PC-9 (cell line): ENCODE results near the gene PSORS1C1. TPM values are rescaled to one million over a fixed set of nuclear protein-coding genes. Genes with fewer than 3 reads are reported as not detected.

Experiments
- BruUV-seq: library from RNA; stranded (reverse); fragments of 400-500 nt; replicated peaks from 2 replicates; lab custom pipeline; 2021; lab: Mats Ljungman, UMichigan
- CTCF ChIA-PET: fragments of 300-600 bp; sonication (Branson Sonifier 250); formaldehyde crosslinking; loops from one replicate; lab custom pipeline; 2022; ENCODE audit warnings: antibody characterized with exemption; lab: Charles Lee
- POLR2A ChIA-PET: fragments of 300-600 bp; sonication (Branson Sonifier 250); formaldehyde crosslinking; loops from one replicate; lab custom pipeline; 2022; ENCODE audit warnings: antibody characterized with exemption; ENCODE audit not compliant: unreplicated experiment; lab: Charles Lee
- DNase-seq, 2 experiments: peaks; one replicate each; pipeline versions ENCODE4 v3.0.0 to v3.0.0-alpha.2; 2015 to 2022; ENCODE audit warnings: mixed read lengths in 1 of 2
- H2AFZ ChIP-seq: fragments of 200-600 bp; sonication (generic); 2 replicates; pipeline ENCODE4 v1.8.1; 2017; ENCODE audit warnings: antibody characterized with exemption
- H3F3A ChIP-seq: fragments of 200-600 bp; sonication (generic); 2 replicates; pipeline ENCODE4 v1.8.1; 2017; ENCODE audit warnings: antibody characterized with exemption, mild to moderate bottlenecking, low read depth; ENCODE audit not compliant: insufficient read depth
- H3K27ac ChIP-seq: fragments of 200-600 bp; sonication (generic); 2 replicates; pipeline ENCODE4 v1.6.1; 2016; ENCODE audit warnings: mixed run types
- H3K27me3 ChIP-seq: fragments of 200-600 bp; sonication (generic); 2 replicates; pipeline ENCODE4 v1.6.1; 2016; ENCODE audit warnings: low read depth, mixed run types; ENCODE audit not compliant: insufficient read depth
- H3K36me3 ChIP-seq: fragments of 200-600 bp; sonication (generic); 2 replicates; pipeline ENCODE4 v1.6.1; 2016; ENCODE audit warnings: low read depth, mixed run types
- H3K4me1 ChIP-seq: fragments of 200-600 bp; sonication (generic); replicated peaks from 2 replicates; pipeline ENCODE4 v1.6.1; 2016; ENCODE audit warnings: mixed run types; ENCODE audit not compliant: insufficient read depth
- H3K4me2 ChIP-seq: fragments of 200-600 bp; sonication (generic); 2 replicates; pipeline ENCODE4 v1.6.1; 2017; ENCODE audit warnings: mixed run types
- H3K4me3 ChIP-seq: fragments of 200-600 bp; sonication (generic); 2 replicates; pipeline ENCODE4 v1.6.1; 2016; ENCODE audit warnings: mixed run types
- H3K79me2 ChIP-seq: fragments of 200-600 bp; sonication (generic); 2 replicates; pipeline ENCODE4 v1.6.1; 2017; ENCODE audit warnings: low read depth, mixed run types
- H3K9me2 ChIP-seq: fragments of 200-600 bp; sonication (generic); 2 replicates; pipeline ENCODE4 v1.8.1; 2017; ENCODE audit warnings: mild to moderate bottlenecking; ENCODE audit not compliant: insufficient read depth
- H3K9me3 ChIP-seq: fragments of 200-600 bp; sonication (generic); 2 replicates; pipeline ENCODE4 v1.8.1; 2016; ENCODE audit warnings: low read depth; ENCODE audit not compliant: insufficient read depth
- H4K20me1 ChIP-seq: fragments of 200-600 bp; sonication (generic); 2 replicates; pipeline ENCODE4 v1.8.1; 2017; ENCODE audit not compliant: insufficient read depth
- CTCF ChIP-seq: fragments of 200-600 bp; sonication (generic); conservative IDR thresholded peaks from 2 replicates; pipeline ENCODE4 v1.6.1; 2017; ENCODE audit warnings: mixed run types, antibody characterized with exemption, mild to moderate bottlenecking, moderate library complexity
- EZH2 ChIP-seq: fragments of 200-600 bp; sonication (generic); IDR thresholded peaks from 2 replicates; pipeline ENCODE4 v1.8.0; 2017; ENCODE audit warnings: antibody characterized with exemption, low read depth
- intact Hi-C: fragments of 100-400 bp; cut with micrococcal nuclease; formaldehyde crosslinking; loops from one replicate; pipeline ENCODE4 v1.10.0; 2022; ENCODE audit not compliant: unreplicated experiment
- total RNA-seq: library from RNA; stranded (reverse); gene quantifications from 2 replicates; pipeline ENCODE4 v1.2.3, GENCODE V29; 2021

Gene PSORS1C1
- total RNA-seq, 1 experiment from 2014 or later, result 29.2 TPM

- H3K4me2 ChIP-seq, result no peak overlapping the region; the same call in 1 of the 2 replicates
These were observed 42.0 kb downstream of the PSORS1C1 start for GRCh38 chr6:31156641-31157040.

GRCh38 chr6:31157513-31158139 lies 43.0 kb downstream of the PSORS1C1 start, which contains the start of gene CCHCR1:
Gene CCHCR1, minus strand, starts transcription at chr6:31157802. Its CDS starts 202 bp downstream, at chr6:31157600.
- Histone ChIP-seq H3K4me1 (peaks cover 16% of the 10 kb centered on the region), H3F3A (no peaks in the 10 kb centered on the region), H3K79me2 (no peaks in the 10 kb centered on the region), H3K36me3 (no peaks in the 10 kb centered on the region), H3K4me3 (peak within 1 kb of the TSS; percentile 89), H2AFZ (peak within 1 kb of the TSS; percentile 96), H4K20me1 (no peaks in the 10 kb centered on the region; the same call in 1 of the 2 replicates), H3K27me3 (no peaks in the 10 kb centered on the region), H3K9me2 (no peaks in the 10 kb centered on the region), H3K27ac (no peak within 1 kb of the TSS), H3K4me2 (peak within 1 kb of the TSS; percentile 94), H3K9me3 (no peaks in the 10 kb centered on the region)
- ChIA-PET CTCF (interaction anchor here (0.6 to 1.2 kb wide), 2 partner anchors 17 to 35 kb away, joined by 3 to 4 read pairs; no protein-coding TSS in a partner anchor), POLR2A (no interaction called here)
- TF ChIP-seq EZH2 (no peak), CTCF (no peak)
- no TSS peak for BruUV-seq
- no peak for DNase-seq
- intact Hi-C loops, result loop anchor here (1.0 to 2.0 kb wide), 2 partner anchors 12 to 35 kb away; no protein-coding TSS in a partner anchor

More at GRCh38 chr6:31156641-31157040, 42.0 kb downstream of the PSORS1C1 start:
- DNase-seq, result no peak
- no peaks in the 10 kb centered on the region for H3K9me2 ChIP-seq
- no peaks in the 10 kb centered on the region for H3F3A ChIP-seq
- no peaks in the 10 kb centered on the region; the same call in 1 of the 2 replicates for H4K20me1 ChIP-seq
- no peaks in the 10 kb centered on the region for H3K36me3 ChIP-seq
- peaks cover 16% of the 10 kb centered on the region for H3K4me1 ChIP-seq
- no peak overlapping the region for H3K27ac ChIP-seq
- intact Hi-C loops, result no loop called here
- H3K79me2 ChIP-seq, result no peaks in the 10 kb centered on the region
- ChIA-PET CTCF (interaction anchor here (0.5 kb wide), 1 partner anchor 9 kb away, joined by 5 read pairs; no protein-coding TSS in a partner anchor), POLR2A (no interaction called here)
- H2AFZ ChIP-seq, result no peak overlapping the region
- no peaks in the 10 kb centered on the region for H3K9me3 ChIP-seq
- H3K27me3 ChIP-seq, result no peaks in the 10 kb centered on the region
- no peak for TF ChIP-seq EZH2
- no peak for TF ChIP-seq CTCF
- no TSS peak for BruUV-seq
- H3K4me3 ChIP-seq, result no peak overlapping the region

GRCh38 chr6:31158140-31158862 lies 43.7 kb downstream of the PSORS1C1 start, which contains the start of gene TCF19:
Gene TCF19, plus strand, starts transcription at chr6:31158589. Its CDS starts 881 bp downstream, at chr6:31159470.
- intact Hi-C loops, result loop anchor here (1.0 to 2.0 kb wide), 2 partner anchors 11 to 34 kb away; no protein-coding TSS in a partner anchor
- Histone ChIP-seq H3K79me2 (no peaks in the 10 kb centered on the region), H3K9me2 (no peaks in the 10 kb centered on the region), H3K27ac (no peak within 1 kb of the TSS), H3K4me1 (peaks cover 16% of the 10 kb centered on the region), H3K4me3 (peak within 1 kb of the TSS; percentile 89), H4K20me1 (no peaks in the 10 kb centered on the region; the same call in 1 of the 2 replicates), H3K9me3 (no peaks in the 10 kb centered on the region), H3K36me3 (no peaks in the 10 kb centered on the region), H3K4me2 (peak within 1 kb of the TSS; percentile 94), H3F3A (no peaks in the 10 kb centered on the region), H2AFZ (peak within 1 kb of the TSS; percentile 96), H3K27me3 (no peaks in the 10 kb centered on the region)
- TF ChIP-seq CTCF (no peak), EZH2 (no peak)
- no TSS peak for BruUV-seq
- peak; percentile 96 to 100 for DNase-seq
- ChIA-PET CTCF (interaction anchor here (0.6 to 1.2 kb wide), 5 partner anchors 15 to 208 kb away, joined by 3 to 4 read pairs (median 3); no protein-coding TSS in a partner anchor), POLR2A (interaction anchor here (0.5 to 0.9 kb wide), 5 partner anchors 11 to 945 kb away, joined by 3 to 11 read pairs (median 4); partner anchors contain the start of gene TRIM26)
